ENCODE results near the gene NANOS3. TPM values are rescaled to one million over a fixed set of nuclear protein-coding genes. Genes with fewer than 3 reads are reported as not detected.

Gene NANOS3
- total RNA-seq, 1 donor from 2014 or later: not detected

DNA sequence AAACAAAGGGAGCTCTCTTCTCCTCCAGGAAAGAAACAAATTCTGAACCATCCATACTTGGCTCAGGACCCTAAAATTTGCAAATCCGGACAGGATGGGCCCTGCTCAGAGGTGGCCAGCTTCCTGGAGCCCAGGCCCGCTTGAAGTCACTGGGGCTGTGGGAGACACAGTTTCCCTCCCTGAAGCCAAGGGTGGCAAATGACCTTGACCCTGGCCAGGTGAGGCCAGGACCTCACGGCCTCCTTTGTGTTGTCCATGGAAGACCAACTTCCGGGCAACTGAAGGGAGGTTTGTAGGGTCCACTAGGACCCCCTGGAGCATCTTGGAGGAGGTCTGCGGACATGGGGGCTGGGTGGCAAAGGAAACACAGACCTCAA, 5.5 kb downstream of the NANOS3 start:
- no peaks in the 10 kb centered on the region for H3K36me3 ChIP-seq (ENCODE audit: control insufficient read depth, insufficient read depth, low read length)
- H3K4me3 ChIP-seq (ENCODE audit: low read depth, low read length): no peak overlapping the region
- H3K27me3 ChIP-seq (ENCODE audit: control insufficient read depth, insufficient read depth, low read length): peaks cover 5% of the 10 kb centered on the region
- DNase-seq (ENCODE audit: low read depth): no peak
- TF ChIP-seq, protein P1, sequence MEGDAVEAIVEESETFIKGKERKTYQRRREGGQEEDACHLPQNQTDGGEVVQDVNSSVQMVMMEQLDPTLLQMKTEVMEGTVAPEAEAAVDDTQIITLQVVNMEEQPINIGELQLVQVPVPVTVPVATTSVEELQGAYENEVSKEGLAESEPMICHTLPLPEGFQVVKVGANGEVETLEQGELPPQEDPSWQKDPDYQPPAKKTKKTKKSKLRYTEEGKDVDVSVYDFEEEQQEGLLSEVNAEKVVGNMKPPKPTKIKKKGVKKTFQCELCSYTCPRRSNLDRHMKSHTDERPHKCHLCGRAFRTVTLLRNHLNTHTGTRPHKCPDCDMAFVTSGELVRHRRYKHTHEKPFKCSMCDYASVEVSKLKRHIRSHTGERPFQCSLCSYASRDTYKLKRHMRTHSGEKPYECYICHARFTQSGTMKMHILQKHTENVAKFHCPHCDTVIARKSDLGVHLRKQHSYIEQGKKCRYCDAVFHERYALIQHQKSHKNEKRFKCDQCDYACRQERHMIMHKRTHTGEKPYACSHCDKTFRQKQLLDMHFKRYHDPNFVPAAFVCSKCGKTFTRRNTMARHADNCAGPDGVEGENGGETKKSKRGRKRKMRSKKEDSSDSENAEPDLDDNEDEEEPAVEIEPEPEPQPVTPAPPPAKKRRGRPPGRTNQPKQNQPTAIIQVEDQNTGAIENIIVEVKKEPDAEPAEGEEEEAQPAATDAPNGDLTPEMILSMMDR (IDR thresholded peaks at IDR 0.05; ENCODE audit: insufficient read depth, low read length, poor library complexity, severe bottlenecking): no peak

- TF ChIP-seq, protein P1 (IDR thresholded peaks at IDR 0.05; ENCODE audit: insufficient read depth, low read length, poor library complexity, severe bottlenecking): no peak
- Histone ChIP-seq H3K4me3 (ENCODE audit: low read depth, low read length) (no peak overlapping the region), H3K36me3 (ENCODE audit: control insufficient read depth, insufficient read depth, low read length) (no peaks in the 10 kb centered on the region), H3K27me3 (ENCODE audit: control insufficient read depth, insufficient read depth, low read length) (peaks cover 5% of the 10 kb centered on the region)
- DNase-seq (ENCODE audit: low read depth): no peak
These were observed 5.9 kb downstream of the NANOS3 start for GRCh38 chr19:13882836-13883235.

GRCh38 chr19:13883516-13884064, 6.7 kb downstream of the NANOS3 start:
- TF ChIP-seq, protein P1 (IDR thresholded peaks at IDR 0.05; ENCODE audit: insufficient read depth, low read length, poor library complexity, severe bottlenecking): peak; percentile 25
- H3K36me3 ChIP-seq (ENCODE audit: control insufficient read depth, insufficient read depth, low read length): no peaks in the 10 kb centered on the region
- DNase-seq (ENCODE audit: low read depth): no peak
- H3K27me3 ChIP-seq (ENCODE audit: control insufficient read depth, insufficient read depth, low read length): peaks cover 5% of the 10 kb centered on the region
- no peak overlapping the region for H3K4me3 ChIP-seq (ENCODE audit: low read depth, low read length)

GRCh38 chr19:13884726-13885591, 8.0 kb downstream of the NANOS3 start:
- no peak for DNase-seq (ENCODE audit: low read depth)
- Histone ChIP-seq H3K27me3 (ENCODE audit: control insufficient read depth, insufficient read depth, low read length) (peaks cover 5% of the 10 kb centered on the region), H3K4me3 (ENCODE audit: low read depth, low read length) (no peak overlapping the region), H3K36me3 (ENCODE audit: control insufficient read depth, insufficient read depth, low read length) (no peaks in the 10 kb centered on the region)
- TF ChIP-seq, protein P1 (IDR thresholded peaks at IDR 0.05; ENCODE audit: insufficient read depth, low read length, poor library complexity, severe bottlenecking): no peak

- DNase-seq (ENCODE audit: low read depth): no peak
- no peaks in the 10 kb centered on the region for H3K36me3 ChIP-seq (ENCODE audit: control insufficient read depth, insufficient read depth, low read length)
- no peak overlapping the region for H3K4me3 ChIP-seq (ENCODE audit: low read depth, low read length)
- TF ChIP-seq, protein P1 (IDR thresholded peaks at IDR 0.05; ENCODE audit: insufficient read depth, low read length, poor library complexity, severe bottlenecking): no peak
- H3K27me3 ChIP-seq (ENCODE audit: control insufficient read depth, insufficient read depth, low read length): peaks cover 5% of the 10 kb centered on the region
These were observed 9.0 kb downstream of the NANOS3 start for GRCh38 chr19:13885826-13886365.
